ENCODE measurements around the gene HRH2.

Gene HRH2

DNA sequence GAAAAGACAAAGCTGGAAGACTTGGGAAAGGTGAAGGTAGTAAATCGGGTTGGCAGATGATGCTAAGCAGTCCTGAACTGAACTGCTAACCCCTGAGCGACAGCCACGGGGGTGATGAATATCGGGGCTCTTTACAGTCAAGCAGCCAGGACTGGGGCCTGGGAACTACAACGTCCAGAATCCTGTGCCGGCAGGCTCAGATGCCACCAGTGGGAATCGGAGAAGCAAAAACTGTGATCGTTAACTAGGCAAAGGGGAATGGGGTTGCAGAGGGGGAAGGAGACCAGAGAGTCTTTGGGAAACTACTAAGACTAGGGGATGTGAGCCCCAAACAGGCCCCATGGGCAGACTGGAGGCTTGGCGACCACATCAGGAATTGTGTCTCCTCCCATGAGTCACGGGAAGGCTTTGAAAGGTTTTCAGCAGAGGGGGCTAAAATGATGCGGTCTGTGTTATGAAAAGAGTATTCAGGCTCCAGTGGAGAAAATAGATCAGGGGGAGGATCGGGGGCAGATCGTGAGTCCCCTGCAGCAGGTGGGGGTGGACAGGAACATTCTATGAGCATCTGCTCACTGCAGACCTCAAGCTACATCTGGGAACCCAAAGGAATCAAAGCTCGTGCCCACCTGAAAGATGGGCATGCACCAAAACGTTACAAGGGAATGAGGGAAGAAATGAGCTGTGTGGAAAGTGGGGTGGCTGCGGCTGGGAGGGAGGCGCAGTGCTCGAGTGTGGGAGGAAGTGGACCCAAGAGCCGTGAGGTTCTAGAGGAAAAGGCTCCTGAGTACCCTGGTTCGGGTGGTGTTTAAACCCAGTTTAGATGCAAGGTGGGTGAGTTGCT is 53.8 kb downstream of the HRH2 start:
- no peak for DNase-seq (ENCODE audit: low read depth)
- TF ChIP-seq, protein P1, sequence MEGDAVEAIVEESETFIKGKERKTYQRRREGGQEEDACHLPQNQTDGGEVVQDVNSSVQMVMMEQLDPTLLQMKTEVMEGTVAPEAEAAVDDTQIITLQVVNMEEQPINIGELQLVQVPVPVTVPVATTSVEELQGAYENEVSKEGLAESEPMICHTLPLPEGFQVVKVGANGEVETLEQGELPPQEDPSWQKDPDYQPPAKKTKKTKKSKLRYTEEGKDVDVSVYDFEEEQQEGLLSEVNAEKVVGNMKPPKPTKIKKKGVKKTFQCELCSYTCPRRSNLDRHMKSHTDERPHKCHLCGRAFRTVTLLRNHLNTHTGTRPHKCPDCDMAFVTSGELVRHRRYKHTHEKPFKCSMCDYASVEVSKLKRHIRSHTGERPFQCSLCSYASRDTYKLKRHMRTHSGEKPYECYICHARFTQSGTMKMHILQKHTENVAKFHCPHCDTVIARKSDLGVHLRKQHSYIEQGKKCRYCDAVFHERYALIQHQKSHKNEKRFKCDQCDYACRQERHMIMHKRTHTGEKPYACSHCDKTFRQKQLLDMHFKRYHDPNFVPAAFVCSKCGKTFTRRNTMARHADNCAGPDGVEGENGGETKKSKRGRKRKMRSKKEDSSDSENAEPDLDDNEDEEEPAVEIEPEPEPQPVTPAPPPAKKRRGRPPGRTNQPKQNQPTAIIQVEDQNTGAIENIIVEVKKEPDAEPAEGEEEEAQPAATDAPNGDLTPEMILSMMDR (conservative IDR thresholded peaks at IDR 0.05; ENCODE audit: low read length), result no peak
- H3K4me3 ChIP-seq (ENCODE audit: low read length), result no peak overlapping the region

DNA sequence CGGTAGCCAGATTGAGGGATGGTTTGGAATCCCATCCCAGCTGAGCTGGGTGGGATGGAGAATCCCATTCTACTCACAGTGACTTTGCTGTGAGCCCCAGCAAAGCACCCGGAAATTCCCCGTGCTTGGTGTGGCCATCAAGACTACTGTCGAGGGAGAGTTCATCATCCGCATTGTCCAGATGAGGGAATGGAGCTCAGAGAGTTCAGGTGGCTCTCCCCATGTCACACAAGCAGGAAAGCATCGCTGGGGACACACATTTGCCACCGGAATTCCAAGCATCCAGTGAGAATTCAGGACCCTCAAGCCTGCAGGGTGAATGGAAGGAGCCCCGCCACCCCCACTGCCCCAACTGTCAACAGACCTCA is 54.4 kb downstream of the HRH2 start:
- H3K4me3 ChIP-seq (ENCODE audit: low read length), result no peak overlapping the region
- TF ChIP-seq, protein P1 (conservative IDR thresholded peaks at IDR 0.05; ENCODE audit: low read length), result no peak
- no peak for DNase-seq (ENCODE audit: low read depth)

DNA sequence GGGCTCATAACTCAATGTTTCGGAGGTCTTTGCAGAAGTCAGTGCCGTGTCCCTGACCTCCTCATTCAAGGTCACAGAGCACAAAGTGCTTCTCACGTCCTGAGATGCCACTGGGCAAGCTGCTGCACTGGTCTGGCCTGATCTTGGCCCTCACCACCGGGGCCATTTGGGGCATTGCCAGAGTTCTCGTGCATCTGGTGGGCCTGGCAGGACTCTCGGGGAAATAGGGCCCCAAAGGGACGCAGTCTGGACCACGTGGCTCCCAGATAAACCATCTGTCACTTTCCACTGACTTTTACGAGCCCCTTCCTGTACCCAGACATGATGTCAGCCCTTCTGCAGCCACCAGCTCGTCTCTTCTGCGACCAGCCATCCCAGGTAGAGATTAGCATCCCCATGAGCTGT is 54.8 kb downstream of the HRH2 start:
- no peak overlapping the region for H3K4me3 ChIP-seq (ENCODE audit: low read length)
- no peak for DNase-seq (ENCODE audit: low read depth)
- TF ChIP-seq, protein P1 (conservative IDR thresholded peaks at IDR 0.05; ENCODE audit: low read length), result no peak

DNA sequence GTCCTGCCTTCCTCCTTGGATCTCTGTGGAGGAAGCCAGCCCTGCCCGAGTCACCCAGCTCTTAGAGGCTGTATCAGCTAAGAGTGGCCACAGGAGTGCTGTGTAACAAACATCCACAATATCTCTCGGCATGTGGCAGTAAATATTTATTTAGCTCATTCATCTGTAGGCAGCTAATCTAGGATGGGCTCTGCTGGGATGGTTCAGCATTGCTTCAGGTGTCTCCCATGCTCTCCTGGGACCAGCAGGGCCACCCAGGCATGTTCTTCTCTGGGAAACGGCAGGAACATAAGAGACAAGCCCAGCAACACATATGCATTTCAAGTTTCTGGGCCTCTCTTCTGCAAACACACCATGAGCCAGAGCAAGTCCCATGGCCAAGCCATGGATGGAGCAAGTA is 56.1 kb downstream of the HRH2 start:
- TF ChIP-seq, protein P1 (conservative IDR thresholded peaks at IDR 0.05; ENCODE audit: low read length), result no peak
- no peak overlapping the region for H3K4me3 ChIP-seq (ENCODE audit: low read length)
- DNase-seq (ENCODE audit: low read depth), result no peak

DNA sequence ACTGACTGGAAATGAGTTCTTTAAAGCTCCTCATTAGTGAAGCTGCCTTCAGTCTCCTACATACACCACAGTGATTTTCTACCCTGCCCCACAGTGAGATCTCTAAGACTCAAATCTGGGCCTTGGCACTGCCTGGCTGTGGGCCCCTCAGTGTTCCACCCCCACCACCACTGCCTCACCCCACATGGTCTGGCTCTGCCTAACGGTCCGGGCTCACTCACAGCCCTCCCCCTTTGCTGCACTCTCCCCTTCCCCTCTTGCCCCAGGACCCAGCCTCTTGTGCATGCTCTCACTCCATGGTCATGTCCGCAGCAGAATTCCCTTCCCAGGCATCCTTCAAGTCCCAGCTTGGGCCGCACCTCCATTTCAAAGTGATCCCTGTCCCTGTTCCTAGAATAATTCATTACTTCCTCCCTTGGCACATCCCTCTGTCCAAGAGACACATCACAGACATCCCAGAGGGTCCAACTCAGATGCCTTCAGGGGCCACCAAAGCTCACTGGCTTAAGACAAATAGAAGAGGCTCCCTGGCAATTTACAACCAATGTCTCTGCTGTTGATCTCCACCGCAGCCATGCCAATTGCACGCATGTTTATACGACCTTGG is 56.7 kb downstream of the HRH2 start:
- H3K4me3 ChIP-seq (ENCODE audit: low read length), result no peak overlapping the region
- no peak for DNase-seq (ENCODE audit: low read depth)
- TF ChIP-seq, protein P1 (conservative IDR thresholded peaks at IDR 0.05; ENCODE audit: low read length), result no peak

DNA sequence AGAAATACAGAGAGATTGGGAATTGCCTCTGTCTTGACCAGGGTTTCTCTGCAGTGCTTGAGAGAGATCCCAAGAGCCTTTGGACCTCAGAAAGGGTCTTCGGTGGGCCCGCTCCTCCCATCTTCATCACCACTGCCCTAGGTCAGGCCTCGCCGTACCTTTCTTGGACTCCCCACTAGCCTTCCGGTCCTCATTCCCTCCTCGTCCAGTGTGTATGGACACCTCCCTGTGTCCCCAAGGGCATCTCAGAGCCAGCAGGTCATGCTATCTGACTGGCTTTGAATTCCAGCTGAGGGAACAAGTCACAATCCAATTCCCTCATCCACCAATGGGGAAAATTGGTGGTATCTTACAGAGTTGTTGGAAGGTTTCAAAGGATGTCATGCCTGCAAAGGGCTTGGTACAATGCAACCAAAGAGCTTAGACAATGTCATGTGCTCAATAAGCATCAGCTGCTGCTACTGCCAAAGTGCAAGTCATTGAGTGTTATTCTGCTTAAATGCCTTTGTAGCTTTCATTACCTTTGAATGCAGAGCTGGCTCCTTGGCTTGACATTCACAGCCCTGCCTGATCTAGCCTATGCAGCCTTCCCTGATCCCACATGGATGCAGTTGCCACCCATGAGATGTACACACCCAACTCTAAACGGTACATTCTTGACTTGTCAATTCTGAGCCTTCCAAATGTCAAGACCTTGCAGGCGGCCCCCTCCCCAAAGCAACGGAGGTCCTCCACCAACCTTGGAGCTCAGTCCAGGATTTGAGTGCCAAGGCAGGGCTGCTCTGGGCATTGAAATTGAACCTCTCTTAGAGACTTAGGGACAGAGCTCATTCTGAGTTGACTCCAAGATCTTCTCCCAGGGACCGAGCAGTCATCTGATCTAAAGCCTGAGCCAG is 58.0 kb downstream of the HRH2 start:
- DNase-seq (ENCODE audit: low read depth), result no peak
- TF ChIP-seq, protein P1 (conservative IDR thresholded peaks at IDR 0.05; ENCODE audit: low read length), result no peak

More for the DNA sequence above, 58.0 kb downstream of the HRH2 start:
- H3K4me3 ChIP-seq (ENCODE audit: low read length), result no peak overlapping the region
